ENCODE measurements around the gene RBM4.
A peak's percentile ranks its signal among the peaks of the same experiment; 100 is the strongest.

RBM4 gene

GRCh38 chr11:66694732-66695207 is 56.3 kb downstream of the RBM4 start:
- no peaks in the 10 kb centered on the region for H3K4me1 Mint-ChIP-seq (ENCODE audit: low read depth)
- peak; percentile 74 for DNase-seq (ENCODE audit: low spot score)
- H3K27me3 Mint-ChIP-seq (ENCODE audit: low read depth) = no peaks in the 10 kb centered on the region
- H3K4me3 Mint-ChIP-seq = no peak overlapping the region
- H3K36me3 Mint-ChIP-seq (ENCODE audit: low read depth) = no peaks in the 10 kb centered on the region
- no peak overlapping the region for H3K27ac Mint-ChIP-seq
- H3K9me3 Mint-ChIP-seq = no peaks in the 10 kb centered on the region

Data from T-helper 2 cell treated with Interferon-gamma antibody and Interleukin-4, amounts not matched to agents 5 μg/mL and 100 μg/mL, for 36 hours (primary cell).